Kidney tubule cell (primary cell): ENCODE results near the gene DLGAP5.
A peak's percentile ranks its signal among the peaks of the same experiment; 100 is the strongest.

ENCODE experiments used
- DNase-seq: peaks from one replicate; pipeline ENCODE4 v3.0.0-alpha.2; 2018; ENCODE audit warnings: low spot score

DLGAP5 gene

GRCh38 chr14:55188686-55189295, 2.6 kb downstream of the DLGAP5 start:
- no peak for DNase-seq

GRCh38 chr14:55180434-55180833, 11.0 kb downstream of the DLGAP5 start:
- peak; percentile 46 for DNase-seq

- DNase-seq, result no peak
Measured at GRCh38 chr14:55180006-55180405, 11.4 kb downstream of the DLGAP5 start.

- no peak for DNase-seq
Measured at GRCh38 chr14:55170526-55170925, 20.9 kb downstream of the DLGAP5 start.

- peak; percentile 43 for DNase-seq
Measured at GRCh38 chr14:55160989-55161388, 30.4 kb downstream of the DLGAP5 start.

- DNase-seq, result no peak
Measured at GRCh38 chr14:55158412-55158811, 33.0 kb downstream of the DLGAP5 start.

- DNase-seq, result no peak
Measured at GRCh38 chr14:55157080-55157479, 34.3 kb downstream of the DLGAP5 start.

GRCh38 chr14:55153951-55154350, 37.4 kb downstream of the DLGAP5 start:
- no peak for DNase-seq

- DNase-seq, result no peak
Measured at GRCh38 chr14:55152052-55152753, 39.2 kb downstream of the DLGAP5 start.

- no peak for DNase-seq
Measured at GRCh38 chr14:55151601-55152000, 39.8 kb downstream of the DLGAP5 start.

GRCh38 chr14:55146425-55146824, 45.0 kb downstream of the DLGAP5 start:
- no peak for DNase-seq

GRCh38 chr14:55142466-55142865, 48.9 kb downstream of the DLGAP5 start:
- DNase-seq, result no peak

- no peak for DNase-seq
Measured at GRCh38 chr14:55141825-55142224, 49.6 kb downstream of the DLGAP5 start.

GRCh38 chr14:55139696-55140509, 51.5 kb downstream of the DLGAP5 start:
- DNase-seq, result no peak

GRCh38 chr14:55139141-55139540, 52.2 kb downstream of the DLGAP5 start:
- no peak for DNase-seq

GRCh38 chr14:55138091-55138490, 53.3 kb downstream of the DLGAP5 start:
- no peak for DNase-seq

- peak; percentile 18 for DNase-seq
Measured at GRCh38 chr14:55136885-55137786, 54.2 kb downstream of the DLGAP5 start.

- peak; percentile 44 for DNase-seq
Measured at GRCh38 chr14:55136241-55136640, 55.1 kb downstream of the DLGAP5 start.

GRCh38 chr14:55133416-55133815, 58.0 kb downstream of the DLGAP5 start:
- DNase-seq, result peak; percentile 41

GRCh38 chr14:55131370-55132137, 59.8 kb downstream of the DLGAP5 start:
- DNase-seq, result peak; percentile 25

GRCh38 chr14:55130196-55130550, 61.2 kb downstream of the DLGAP5 start:
- DNase-seq, result peak; percentile 64
